Measurements from ENCODE around the gene CHRNA4.

CHRNA4 gene

GRCh38 chr20:63331741-63332400 is 29.3 kb downstream of the CHRNA4 start:
- no peak for DNase-seq

GRCh38 chr20:63330940-63331339 is 30.2 kb downstream of the CHRNA4 start:
- DNase-seq, result no peak

GRCh38 chr20:63330084-63330760 is 30.9 kb downstream of the CHRNA4 start:
- DNase-seq, result no peak

GRCh38 chr20:63329331-63330083 is 31.6 kb downstream of the CHRNA4 start:
- no peak for DNase-seq

- no peak for DNase-seq
Observed at GRCh38 chr20:63328718-63329275, 32.4 kb downstream of the CHRNA4 start.

- no peak for DNase-seq
Observed at GRCh38 chr20:63328026-63328700, 33.0 kb downstream of the CHRNA4 start.

- no peak for DNase-seq
Observed at GRCh38 chr20:63327231-63327745, 33.9 kb downstream of the CHRNA4 start.

DNA sequence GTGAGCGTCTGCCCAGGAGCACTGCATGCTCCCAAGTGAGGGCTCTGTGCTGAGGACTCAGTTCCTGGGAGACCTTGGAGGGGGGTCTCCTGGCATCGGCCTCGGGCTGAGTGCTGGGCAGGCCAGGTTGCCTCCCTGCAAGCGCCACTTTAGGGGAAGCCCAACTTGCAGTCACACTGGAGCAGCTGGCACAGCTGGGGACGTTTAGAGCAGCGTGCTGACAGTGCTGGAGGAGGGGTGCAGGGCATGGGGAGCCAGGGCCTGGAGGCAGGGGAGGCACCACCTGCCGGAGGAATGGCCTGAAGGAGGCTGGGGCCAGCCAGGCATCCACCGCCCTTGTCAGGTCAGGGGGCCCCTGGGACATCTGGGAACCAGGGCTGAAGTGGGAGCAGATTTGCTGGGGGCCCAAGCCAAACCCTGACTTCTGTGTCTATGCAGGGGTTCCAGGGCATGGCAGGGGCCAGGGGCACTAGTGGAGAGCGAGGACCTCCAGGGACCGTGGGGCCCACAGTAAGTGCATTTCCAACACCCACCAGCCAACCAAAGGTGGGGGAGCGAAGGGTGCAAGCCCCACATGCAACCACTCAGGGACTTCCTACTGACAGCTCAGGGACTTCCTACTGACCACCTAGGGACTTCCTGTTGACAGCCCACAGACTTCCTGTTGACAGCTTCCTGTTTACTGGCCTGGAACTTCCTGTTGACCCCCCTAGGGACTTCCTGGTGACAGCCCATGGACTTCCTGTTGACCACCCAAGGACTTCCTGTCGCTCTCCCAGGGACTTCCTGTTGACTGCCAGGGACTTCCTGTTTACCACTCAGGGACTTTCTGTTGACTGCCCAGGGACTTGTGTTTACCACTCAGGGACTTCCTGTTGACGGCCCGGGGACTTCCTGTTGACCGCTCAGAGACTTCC is 34.6 kb downstream of the CHRNA4 start:
- no peak for DNase-seq

DNA sequence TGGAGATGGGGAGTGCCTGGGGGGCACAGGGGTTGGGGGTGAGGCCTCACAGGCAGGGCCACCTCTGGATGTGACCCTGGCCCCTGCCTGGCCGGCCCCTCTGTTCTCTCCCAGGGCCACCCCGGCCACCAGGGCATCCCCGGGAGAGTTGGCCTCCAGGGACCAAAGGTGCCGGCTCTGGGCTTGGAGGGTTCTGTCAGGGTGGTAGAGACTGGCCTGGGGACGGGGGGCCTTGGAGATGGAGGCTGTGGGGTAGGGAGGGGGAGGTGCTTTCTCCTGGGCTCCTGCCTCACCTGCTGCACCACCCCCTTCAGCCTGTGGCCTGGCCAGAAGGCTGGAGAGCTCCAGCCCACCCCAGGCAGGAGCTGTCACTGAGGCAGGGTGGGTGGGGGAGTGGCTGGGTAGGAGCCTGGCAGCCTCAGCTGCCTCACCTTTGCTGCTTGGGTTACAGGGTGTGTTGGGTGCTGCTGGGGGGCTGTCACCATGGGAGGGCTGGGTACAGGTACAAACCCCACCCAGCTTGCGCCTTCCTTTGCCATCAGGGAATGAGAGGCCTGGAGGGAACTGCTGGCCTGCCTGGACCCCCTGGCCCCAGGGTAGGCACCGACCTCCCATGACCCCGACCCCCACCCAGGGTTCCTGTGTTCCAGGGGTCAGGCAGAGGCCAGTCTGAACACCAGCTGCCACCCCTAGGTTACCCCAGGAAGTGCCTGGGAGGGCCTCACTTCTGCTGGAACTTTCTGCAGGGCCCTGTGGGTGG is 35.4 kb downstream of the CHRNA4 start:
- no peak for DNase-seq

DNA sequence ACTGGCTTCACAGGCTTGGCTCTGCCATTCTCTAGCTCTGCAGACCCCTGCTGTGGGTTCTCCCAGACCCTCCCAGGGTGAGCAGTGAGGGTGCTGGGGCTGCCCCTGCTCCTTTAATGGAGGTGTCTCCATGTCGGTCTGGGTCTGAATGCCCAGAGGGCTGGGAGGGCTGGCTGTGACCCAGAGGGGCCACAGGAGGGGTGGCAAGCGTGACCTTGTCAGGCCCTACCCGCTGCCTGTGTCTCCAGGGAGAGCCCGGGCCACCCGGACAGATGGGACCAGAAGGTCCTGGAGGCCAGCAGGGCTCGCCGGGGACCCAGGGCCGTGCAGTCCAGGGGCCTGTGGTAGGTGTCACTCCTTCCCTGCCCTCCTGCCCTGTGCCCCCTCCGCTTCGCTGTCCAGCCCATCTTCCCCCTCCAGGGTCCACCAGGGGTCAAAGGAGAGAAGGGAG is 36.1 kb downstream of the CHRNA4 start:
- DNase-seq, result no peak

- no peak for DNase-seq
Observed at GRCh38 chr20:63323357-63323981, 37.7 kb downstream of the CHRNA4 start.

DNA sequence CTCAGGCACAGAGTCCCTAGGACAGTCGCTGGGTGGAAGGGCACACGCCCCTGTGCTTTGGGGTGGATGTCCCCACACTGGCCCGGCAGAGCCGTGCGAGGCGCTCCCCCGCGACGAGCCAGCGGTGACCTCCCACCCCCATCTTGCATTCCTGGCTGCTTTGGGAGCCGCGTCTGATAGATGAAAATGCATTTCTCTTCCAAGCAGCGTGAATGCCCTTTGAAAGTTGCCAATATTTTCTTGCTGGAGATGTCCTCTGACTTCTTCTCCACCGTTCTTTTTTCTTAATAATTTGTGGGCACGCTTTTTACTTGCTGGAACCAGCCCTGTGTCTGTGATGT is 38.2 kb downstream of the CHRNA4 start:
- no peak for DNase-seq

- DNase-seq, result no peak
Observed at GRCh38 chr20:63322146-63322932, 38.8 kb downstream of the CHRNA4 start.

DNA sequence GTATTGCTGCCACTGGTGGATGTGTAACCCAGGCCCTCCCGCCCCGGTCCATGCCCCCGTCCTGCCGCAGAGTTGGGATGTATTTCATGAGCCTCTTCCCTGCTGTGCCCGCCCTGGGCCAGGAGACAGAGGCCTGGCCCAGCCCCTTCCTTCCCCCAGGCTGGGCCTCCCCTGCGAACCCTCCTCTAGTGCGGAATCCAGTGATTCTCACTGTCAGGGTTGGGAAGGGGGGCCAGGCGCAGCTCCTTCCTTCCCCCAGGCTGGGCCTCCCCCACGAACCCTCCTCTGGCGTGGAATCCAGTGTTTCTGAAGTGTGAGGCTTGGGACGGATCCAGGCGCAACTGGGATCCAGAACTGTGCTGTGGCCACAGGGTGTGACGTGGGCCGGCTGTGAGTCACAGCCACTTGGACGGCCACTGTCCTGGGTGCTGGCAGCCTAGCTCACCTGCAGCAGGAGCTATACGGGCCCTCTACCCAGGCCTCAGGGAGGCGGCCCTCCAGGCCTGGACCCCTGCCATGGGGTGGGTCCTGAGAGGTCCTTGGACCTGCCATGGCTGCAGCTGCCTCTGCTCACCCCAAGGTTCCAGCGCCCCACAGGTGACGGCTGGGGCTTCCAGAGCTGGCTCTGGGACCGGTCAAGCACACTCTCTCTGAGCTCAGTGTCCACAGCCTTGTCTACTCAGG is 39.9 kb downstream of the CHRNA4 start:
- DNase-seq, result no peak

DNA sequence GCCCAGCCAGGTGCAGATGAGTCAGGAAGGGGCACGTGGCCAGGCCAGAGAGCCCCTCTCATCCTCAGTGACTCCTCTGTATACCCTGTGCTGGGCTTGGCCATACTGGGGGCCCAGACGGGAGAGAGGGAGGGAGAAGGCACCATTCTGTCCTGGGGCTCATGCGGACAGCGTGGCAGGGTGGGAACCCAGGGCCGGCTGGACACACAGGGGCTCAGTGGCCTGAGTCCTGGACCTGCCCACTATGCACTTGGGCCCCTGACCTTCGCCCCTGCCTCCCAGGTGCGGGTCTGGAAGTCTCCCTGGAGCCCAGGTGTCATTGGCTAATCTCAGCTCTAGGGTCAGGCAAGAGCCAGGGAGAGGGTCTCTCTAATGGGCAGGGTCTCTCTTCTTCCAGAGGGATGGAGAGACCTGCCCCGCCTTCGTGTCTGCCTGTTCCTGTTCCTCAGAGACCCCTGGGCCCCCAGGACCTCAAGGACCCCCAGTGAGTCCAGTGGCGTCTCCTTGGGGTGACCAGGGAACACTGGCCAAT is 40.5 kb downstream of the CHRNA4 start:
- no peak for DNase-seq

- DNase-seq, result no peak
Observed at GRCh38 chr20:63320041-63320511, 41.1 kb downstream of the CHRNA4 start.

- DNase-seq, result no peak
Observed at GRCh38 chr20:63319164-63320040, 41.7 kb downstream of the CHRNA4 start.
